Measurements from ENCODE around the gene RBP2. TPM values are rescaled to one million over a fixed set of nuclear protein-coding genes. Genes with fewer than 3 reads are reported as not detected.

Gene RBP2
- total and polyA plus RNA-seq, 2 of the 8 experiments (the other 6 are each of a cell fraction or from before 2014, with no cell fraction given) = not detected

DNA sequence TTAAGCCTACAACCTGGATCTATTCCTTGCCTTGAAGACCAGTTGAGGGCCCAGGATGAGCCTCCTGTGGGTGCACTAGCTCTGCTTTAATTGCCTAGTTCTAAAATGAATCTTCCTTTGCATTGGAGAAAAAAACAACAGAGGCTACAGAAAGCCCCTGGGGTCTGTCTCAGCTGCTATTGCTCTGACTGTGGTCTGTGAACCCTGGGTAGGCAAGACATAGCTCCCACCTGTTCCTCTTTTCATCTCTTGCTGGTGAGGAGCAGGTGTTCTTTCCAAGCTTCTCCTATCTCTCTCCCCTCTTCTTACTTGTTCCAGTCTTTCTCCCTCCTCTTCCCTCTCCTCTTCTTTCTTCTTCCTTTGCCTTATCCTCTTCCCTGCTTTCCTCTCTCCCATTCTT lies 28.8 kb downstream of the RBP2 start (continued):
- TF ChIP-seq, protein P1, sequence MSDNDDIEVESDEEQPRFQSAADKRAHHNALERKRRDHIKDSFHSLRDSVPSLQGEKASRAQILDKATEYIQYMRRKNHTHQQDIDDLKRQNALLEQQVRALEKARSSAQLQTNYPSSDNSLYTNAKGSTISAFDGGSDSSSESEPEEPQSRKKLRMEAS (IDR thresholded peaks at IDR 0.05) = no peak
